Activated CD8-positive, alpha-beta memory T cell treated with anti-CD3 and anti-CD28 coated beads, Interleukin-2, amount 10 ng/mL, durations not matched to agents 7 days and 5 days (primary cell): ENCODE results near the gene RNASE7. TPM values are rescaled to one million over a fixed set of nuclear protein-coding genes. Genes with fewer than 3 reads are reported as not detected.

Experiments
- ATAC-seq: fragments of 150-1000 bp; cut with Tn5 transposase; one replicate; pipeline ENCODE4 v1.10.0; 2021; ENCODE audit warnings: moderate library complexity
- CTCF ChIA-PET: fragments of 350-600 bp; sonication (Branson Sonifier 250); formaldehyde crosslinking; loops from one replicate; lab custom pipeline; 2021; ENCODE audit warnings: antibody characterized with exemption; lab: Charles Lee
- DNase-seq: peaks from one replicate; pipeline ENCODE4 v3.0.0-alpha.2; 2020
- H3K27ac Mint-ChIP-seq: one replicate; pipeline ENCODE4 v1.8.0; 2021; ENCODE audit warnings: mild to moderate bottlenecking, mixed read lengths
- H3K27me3 Mint-ChIP-seq: one replicate; pipeline ENCODE4 v1.8.0; 2021; ENCODE audit warnings: mixed read lengths
- H3K36me3 Mint-ChIP-seq: one replicate; pipeline ENCODE4 v1.8.0; 2021; ENCODE audit warnings: mild to moderate bottlenecking, mixed read lengths
- H3K4me1 Mint-ChIP-seq: one replicate; pipeline ENCODE4 v1.8.0; 2021; ENCODE audit warnings: mixed read lengths
- H3K4me3 Mint-ChIP-seq: one replicate; pipeline ENCODE4 v1.8.0; 2021; ENCODE audit warnings: mild to moderate bottlenecking, moderate library complexity, mixed read lengths
- H3K9me3 Mint-ChIP-seq: one replicate; pipeline ENCODE4 v1.8.0; 2022; ENCODE audit warnings: low read depth, mixed read lengths
- total RNA-seq, 2 experiments: library from RNA; stranded (reverse); gene quantifications; one replicate each; pipeline ENCODE4 v1.2.3, GENCODE V29; 2021

The RNASE7 gene
- total RNA-seq, 2 experiments from 2014 or later = not detected

DNA sequence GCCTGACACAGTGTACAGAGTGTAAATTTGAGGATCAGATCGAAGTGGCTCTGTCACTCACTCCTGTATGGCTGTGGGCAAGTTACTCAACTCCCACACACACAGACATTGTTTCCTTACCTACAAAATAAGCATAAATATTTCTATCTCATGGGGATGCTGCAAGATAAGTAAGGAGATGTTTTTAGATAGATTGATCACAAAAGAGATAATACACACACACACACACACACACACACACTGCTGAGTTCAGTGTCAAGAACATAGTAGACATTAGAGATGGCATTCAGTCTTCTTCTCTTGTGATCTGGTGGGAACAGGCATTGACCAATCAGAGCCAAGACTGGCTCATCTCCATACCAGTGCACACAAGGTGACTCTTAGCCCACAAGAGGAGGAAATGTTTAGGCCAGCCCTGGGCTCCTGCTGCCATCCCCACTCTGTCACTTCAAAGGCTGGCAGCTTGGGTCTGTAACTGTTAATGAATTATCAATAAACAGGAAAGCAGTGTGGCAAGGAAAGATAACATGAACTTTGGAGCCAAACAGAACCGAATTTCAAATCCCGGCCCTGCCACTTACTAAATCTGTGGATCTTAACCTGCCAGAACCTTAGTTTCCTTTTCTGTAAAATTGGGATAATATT, 12.1 kb downstream of the RNASE7 start:
- CTCF ChIA-PET = interaction anchor here (0.8 to 1.5 kb wide), 3 partner anchors 14 to 50 kb away, joined by 3 to 5 read pairs (median 4); no protein-coding TSS in a partner anchor
- Mint-ChIP-seq H3K36me3 (no peaks in the 10 kb centered on the region), H3K4me1 (peaks cover 12% of the 10 kb centered on the region), H3K27ac (no peak overlapping the region), H3K9me3 (no peaks in the 10 kb centered on the region), H3K27me3 (peaks cover 3% of the 10 kb centered on the region), H3K4me3 (no peak overlapping the region)
- ATAC-seq = no peak
- DNase-seq = no peak

DNA sequence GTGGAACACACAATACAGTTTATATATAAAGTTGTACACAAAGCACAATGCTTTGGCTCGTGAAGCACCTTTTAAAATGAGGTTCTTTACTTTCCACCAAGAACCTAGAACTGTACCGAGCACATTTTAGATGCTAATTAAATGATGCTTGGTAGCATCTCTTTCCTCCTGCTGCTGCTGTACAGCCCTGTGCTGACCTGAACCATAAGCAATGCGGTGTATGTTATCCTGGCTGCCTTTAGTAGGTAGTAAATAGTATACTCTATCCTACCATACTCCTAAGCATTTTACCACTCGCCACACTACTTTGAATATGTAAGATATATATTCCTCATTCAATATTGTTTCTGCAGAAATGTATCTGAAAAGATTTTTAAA, 12.6 kb downstream of the RNASE7 start:
- peaks cover 10% of the 10 kb centered on the region for H3K4me1 Mint-ChIP-seq
- no peak overlapping the region for H3K27ac Mint-ChIP-seq
- peaks cover 4% of the 10 kb centered on the region for H3K27me3 Mint-ChIP-seq
- H3K9me3 Mint-ChIP-seq = no peaks in the 10 kb centered on the region
- CTCF ChIA-PET = no interaction called here
- DNase-seq (no peak), ATAC-seq (no peak)
- no peak overlapping the region for H3K4me3 Mint-ChIP-seq
- no peaks in the 10 kb centered on the region for H3K36me3 Mint-ChIP-seq

DNA sequence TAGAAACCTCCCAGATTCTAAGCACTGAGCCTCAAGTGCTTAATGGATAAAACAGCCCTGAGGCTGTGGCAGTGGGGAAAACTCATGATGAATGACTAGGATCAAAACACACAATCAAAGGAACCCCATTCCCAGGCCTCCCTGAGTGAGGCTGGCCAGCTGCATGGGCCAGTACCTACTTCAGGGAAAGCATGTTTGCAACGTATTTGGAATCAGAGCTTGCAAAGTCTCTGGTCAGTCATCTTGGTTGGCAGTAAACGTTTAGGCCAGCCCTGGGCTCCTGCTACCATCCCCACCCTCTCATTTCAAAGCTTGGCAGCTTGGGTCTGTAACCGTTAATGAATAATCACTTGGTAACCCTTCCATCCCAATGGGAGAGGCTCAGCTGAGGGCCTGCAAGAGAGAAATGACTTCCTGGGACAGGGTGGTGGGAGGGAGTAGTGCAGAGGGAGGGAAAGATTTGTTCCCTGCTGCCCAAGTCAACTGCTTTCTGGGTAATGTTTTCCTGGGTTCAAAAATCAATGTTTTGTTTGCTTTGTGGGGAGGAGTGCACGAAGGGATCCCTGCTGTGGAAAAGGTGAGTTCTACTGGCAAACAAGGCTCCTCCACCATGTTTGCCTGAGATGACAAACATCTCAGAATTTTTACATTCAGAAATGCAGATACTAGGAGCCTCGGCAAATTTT, 13.4 kb downstream of the RNASE7 start:
- DNase-seq (no peak), ATAC-seq (no peak)
- H3K4me3 Mint-ChIP-seq = no peak overlapping the region
- H3K9me3 Mint-ChIP-seq = no peaks in the 10 kb centered on the region
- H3K27ac Mint-ChIP-seq = no peak overlapping the region
- no peaks in the 10 kb centered on the region for H3K36me3 Mint-ChIP-seq
- peaks cover 9% of the 10 kb centered on the region for H3K27me3 Mint-ChIP-seq
- CTCF ChIA-PET = interaction anchor here (1.0 to 1.2 kb wide), 2 partner anchors 8 to 41 kb away, joined by 4 to 6 read pairs; no protein-coding TSS in a partner anchor
- H3K4me1 Mint-ChIP-seq = peaks cover 10% of the 10 kb centered on the region

DNA sequence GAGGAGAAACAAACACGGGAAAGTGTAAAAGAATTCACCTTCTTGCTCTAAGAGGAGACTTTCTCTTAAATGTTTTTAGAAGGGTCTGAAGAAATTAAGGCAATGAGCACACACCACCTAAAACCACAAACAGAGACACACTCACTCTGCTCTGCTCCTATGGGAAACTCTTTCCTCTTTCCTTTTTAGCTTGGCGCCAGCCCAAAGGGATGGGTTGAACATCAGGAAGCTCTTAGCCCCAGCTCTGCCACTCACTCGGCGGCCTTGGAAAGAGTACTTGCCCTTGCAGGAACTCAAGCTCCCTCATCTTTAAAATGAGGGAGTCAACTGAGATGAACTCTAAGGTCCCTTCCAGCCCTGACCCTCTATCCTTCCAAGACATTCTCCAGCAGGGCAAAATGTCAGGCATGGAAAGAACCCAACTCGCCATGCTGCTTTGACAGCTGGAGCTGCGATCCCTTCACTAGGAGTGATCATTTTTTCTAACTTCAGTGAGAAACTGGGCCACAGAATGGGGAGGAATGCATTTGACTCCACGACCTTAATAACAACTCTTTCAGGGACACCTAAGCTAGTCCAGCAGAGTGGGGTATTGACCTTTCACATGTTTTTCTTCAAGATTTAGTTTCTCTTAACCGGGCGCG, 14.5 kb downstream of the RNASE7 start:
- Mint-ChIP-seq H3K27me3 (peaks cover 18% of the 10 kb centered on the region), H3K4me1 (peaks cover 10% of the 10 kb centered on the region), H3K36me3 (no peaks in the 10 kb centered on the region), H3K4me3 (no peak overlapping the region), H3K27ac (no peak overlapping the region), H3K9me3 (no peaks in the 10 kb centered on the region)
- CTCF ChIA-PET = interaction anchor here (0.9 to 3.2 kb wide), 6 partner anchors 9 to 48 kb away, joined by 3 to 8 read pairs (median 5); no protein-coding TSS in a partner anchor
- DNase-seq (no peak), ATAC-seq (no peak)

DNA sequence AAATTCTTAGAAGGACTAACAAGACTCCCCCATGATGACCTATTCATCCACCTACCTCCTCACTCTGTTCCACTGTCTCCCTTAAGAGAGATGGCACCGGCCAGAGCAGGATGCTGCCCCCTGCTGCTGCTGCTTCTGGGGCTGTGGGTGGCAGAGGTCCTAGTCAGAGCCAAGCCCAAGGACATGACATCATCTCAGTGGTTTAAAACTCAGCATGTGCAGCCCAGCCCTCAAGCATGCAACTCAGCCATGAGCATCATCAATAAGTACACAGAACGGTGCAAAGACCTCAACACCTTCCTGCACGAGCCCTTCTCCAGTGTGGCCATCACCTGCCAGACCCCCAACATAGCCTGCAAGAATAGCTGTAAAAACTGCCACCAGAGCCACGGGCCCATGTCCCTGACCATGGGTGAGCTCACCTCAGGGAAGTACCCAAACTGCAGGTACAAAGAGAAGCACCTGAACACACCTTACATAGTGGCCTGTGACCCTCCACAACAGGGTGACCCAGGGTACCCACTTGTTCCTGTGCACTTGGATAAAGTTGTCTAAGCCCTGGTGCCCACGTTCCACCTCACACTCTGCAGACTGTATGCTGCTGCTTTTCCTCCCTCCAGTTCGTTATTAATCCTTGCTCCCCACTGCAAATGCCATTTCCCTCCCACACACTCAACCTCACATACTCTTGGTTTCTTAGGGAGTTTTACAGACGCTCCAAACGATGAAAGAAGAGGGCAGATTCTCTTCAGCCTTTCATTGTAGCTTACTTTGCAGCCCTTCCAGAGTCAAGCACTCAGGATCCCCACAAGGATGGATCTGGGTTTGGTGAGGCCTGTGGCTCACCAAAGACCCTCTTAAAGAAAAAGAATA, 15.9 kb downstream of the RNASE7 start, which contains the start of gene RNASE8:
RNASE8 (plus strand) TSS at position 20 of the 873 bp plus-strand sequence; CDS start at position 91, 71 bp downstream.
- H3K36me3 Mint-ChIP-seq = no peaks in the 10 kb centered on the region
- H3K4me3 Mint-ChIP-seq = no peak within 1 kb of the TSS
- H3K9me3 Mint-ChIP-seq = no peaks in the 10 kb centered on the region
- H3K4me1 Mint-ChIP-seq = peaks cover 10% of the 10 kb centered on the region
- DNase-seq (no peak), ATAC-seq (peak; percentile 39)
- peaks cover 27% of the 10 kb centered on the region for H3K27me3 Mint-ChIP-seq
- CTCF ChIA-PET = interaction anchor here (1.7 to 3.2 kb wide), 3 partner anchors 34 to 47 kb away, joined by 6 to 8 read pairs (median 6); no protein-coding TSS in a partner anchor
- H3K27ac Mint-ChIP-seq = no peak within 1 kb of the TSS

DNA sequence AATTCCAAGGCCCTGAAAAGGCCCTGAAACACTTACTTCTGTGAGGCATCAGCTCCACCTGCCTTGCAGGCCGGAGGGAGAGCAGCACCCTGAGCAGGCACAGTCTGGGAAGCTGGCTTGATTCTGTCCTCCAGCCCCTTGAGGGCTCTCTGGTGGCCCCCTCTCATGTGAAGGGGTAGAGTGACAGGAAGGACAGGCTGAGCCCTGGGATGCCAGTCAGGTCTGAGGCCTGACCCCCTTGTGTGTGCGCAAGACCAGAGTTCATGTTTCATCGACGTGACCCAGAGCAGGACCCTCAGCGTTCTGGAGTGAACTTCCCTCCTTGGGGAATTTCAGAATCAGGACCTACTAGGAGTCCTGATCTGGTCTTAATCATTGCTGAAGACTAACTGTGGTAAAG, 16.7 kb downstream of the RNASE7 start:
- H3K4me3 Mint-ChIP-seq = no peak overlapping the region
- peaks cover 36% of the 10 kb centered on the region for H3K27me3 Mint-ChIP-seq
- no peak overlapping the region for H3K27ac Mint-ChIP-seq
- H3K4me1 Mint-ChIP-seq = peaks cover 9% of the 10 kb centered on the region
- DNase-seq (no peak), ATAC-seq (no peak)
- CTCF ChIA-PET = interaction anchor here (2.2 to 3.2 kb wide), 2 partner anchors 34 to 46 kb away, joined by 6 to 8 read pairs; no protein-coding TSS in a partner anchor
- H3K9me3 Mint-ChIP-seq = no peaks in the 10 kb centered on the region
- no peaks in the 10 kb centered on the region for H3K36me3 Mint-ChIP-seq

DNA sequence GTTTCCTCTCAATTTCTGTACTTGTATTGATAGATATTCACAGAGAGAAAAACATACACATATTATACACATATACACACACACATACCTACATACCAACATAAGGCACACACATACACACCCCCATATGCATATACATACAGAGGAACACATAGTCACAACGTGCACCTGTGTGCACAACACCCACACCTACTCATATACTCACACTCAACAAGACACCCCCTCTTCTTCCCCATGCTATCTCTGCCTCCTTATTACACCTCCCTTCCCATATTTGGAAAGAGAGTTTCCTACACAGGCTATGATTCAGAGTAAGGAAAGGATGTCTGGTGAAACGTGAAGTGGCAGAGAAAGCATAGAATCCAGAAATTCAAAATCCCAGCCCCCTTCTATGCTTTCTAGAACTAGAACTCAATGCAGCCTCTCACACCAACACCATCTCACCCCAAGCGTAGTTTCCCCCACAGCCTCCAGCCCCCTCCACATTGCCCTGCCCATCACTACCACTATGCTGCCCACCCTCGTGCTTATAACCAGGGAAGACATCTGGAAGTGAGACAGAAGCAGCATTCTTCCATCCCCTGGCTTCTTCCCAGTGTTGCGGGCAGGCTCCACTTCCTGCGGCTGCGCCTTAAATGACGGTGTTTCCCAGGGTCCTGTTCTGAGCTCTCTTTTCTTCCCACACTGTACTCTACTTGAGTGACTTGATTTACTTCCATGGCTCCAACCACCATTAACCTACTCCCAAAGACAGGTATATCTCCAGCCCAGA, 17.9 kb downstream of the RNASE7 start:
- Mint-ChIP-seq H3K27me3 (peaks cover 44% of the 10 kb centered on the region), H3K9me3 (no peaks in the 10 kb centered on the region), H3K4me3 (no peak overlapping the region), H3K4me1 (peaks cover 5% of the 10 kb centered on the region), H3K36me3 (no peaks in the 10 kb centered on the region), H3K27ac (no peak overlapping the region)
- DNase-seq = no peak
- no peak for ATAC-seq
- CTCF ChIA-PET = interaction anchor here (1.0 to 3.2 kb wide), 3 partner anchors 32 to 45 kb away, joined by 3 to 8 read pairs (median 5); no protein-coding TSS in a partner anchor

DNA sequence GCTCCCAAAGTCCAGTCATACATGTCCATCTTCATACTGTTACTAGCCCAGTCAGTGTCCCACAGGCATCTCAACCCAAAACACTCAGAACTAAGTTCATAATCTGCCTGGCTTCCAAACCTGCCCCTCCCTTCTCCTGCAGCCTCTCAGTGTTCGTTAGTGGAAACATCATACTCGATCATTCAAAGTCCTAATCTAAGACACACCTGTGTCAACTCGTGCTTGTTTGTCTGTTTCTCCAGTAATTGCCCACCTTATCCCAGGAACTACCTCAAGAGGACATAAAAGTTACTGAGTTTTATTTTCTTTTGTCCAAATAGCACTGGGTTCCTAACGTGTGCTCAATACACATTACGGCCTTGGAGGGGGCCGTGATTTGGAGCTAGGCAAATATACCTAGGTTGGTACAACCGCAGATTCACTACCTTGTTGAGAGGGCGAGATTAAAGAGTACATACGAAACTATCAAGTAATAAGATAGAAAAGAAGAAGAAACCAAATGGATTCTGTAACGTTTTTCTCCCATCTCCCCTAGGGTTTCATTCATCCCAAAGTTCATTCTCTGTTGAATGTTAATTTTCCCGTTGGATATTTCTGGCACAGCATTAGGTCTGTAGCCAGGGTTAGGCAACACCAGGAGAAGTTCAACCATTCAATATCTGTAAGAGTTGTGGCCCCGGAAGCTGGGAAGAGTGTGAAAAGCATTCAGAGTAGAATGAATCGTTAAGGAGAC, 18.6 kb downstream of the RNASE7 start:
- H3K4me3 Mint-ChIP-seq = no peak overlapping the region
- CTCF ChIA-PET = interaction anchor here (0.6 to 1.1 kb wide), 4 partner anchors 29 to 46 kb away, joined by 3 to 5 read pairs (median 3); no protein-coding TSS in a partner anchor
- peaks cover 5% of the 10 kb centered on the region for H3K4me1 Mint-ChIP-seq
- H3K27ac Mint-ChIP-seq = no peak overlapping the region
- peaks cover 52% of the 10 kb centered on the region for H3K27me3 Mint-ChIP-seq
- no peak for ATAC-seq
- DNase-seq = no peak
- H3K36me3 Mint-ChIP-seq = no peaks in the 10 kb centered on the region
- no peaks in the 10 kb centered on the region for H3K9me3 Mint-ChIP-seq

DNA sequence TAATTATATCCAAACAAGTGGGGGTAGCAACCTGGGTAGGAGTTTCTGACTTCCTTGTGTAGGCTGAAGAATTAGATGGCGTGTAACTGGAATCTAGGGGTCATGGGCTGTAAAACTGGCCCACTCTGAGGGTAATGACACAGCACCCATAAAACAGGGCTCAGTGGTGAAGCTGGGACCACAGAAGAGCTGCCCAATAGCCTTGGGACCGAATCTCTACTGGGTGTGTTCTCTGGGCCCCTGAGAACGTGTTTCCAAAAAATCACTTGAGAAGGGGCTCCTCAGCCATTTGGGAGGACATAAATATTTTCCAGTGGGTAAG, 19.1 kb downstream of the RNASE7 start:
- H3K9me3 Mint-ChIP-seq = no peaks in the 10 kb centered on the region
- H3K36me3 Mint-ChIP-seq = no peaks in the 10 kb centered on the region
- DNase-seq (no peak), ATAC-seq (no peak)
- peaks cover 57% of the 10 kb centered on the region for H3K27me3 Mint-ChIP-seq
- peaks cover 5% of the 10 kb centered on the region for H3K4me1 Mint-ChIP-seq
- H3K4me3 Mint-ChIP-seq = no peak overlapping the region
- CTCF ChIA-PET = interaction anchor here (0.6 to 1.7 kb wide), 6 partner anchors 17 to 43 kb away, joined by 3 to 6 read pairs (median 3); no protein-coding TSS in a partner anchor
- H3K27ac Mint-ChIP-seq = no peak overlapping the region

DNA sequence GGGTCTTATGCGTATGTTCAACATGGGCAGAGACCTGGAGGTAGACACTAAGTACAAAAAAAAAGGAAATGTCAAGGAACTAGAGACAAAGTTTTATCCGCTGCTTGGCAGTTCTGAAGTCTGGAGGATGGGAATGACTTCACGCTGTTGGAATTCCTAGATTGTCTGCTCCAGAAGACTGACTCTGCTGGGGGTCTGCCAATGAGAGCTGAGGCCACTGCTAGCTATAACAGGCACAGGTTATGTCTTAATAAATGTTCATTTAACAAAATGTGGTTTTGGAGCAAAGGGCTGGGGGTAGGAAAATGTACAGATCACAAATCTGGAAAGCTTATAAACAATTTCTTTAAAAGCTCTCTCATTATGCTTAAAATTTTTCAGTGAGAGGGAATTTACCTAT, 21.3 kb downstream of the RNASE7 start:
- Mint-ChIP-seq H3K27me3 (peaks cover 76% of the 10 kb centered on the region), H3K36me3 (no peaks in the 10 kb centered on the region), H3K27ac (no peak overlapping the region), H3K4me3 (no peak overlapping the region), H3K4me1 (peaks cover 2% of the 10 kb centered on the region), H3K9me3 (no peaks in the 10 kb centered on the region)
- DNase-seq (no peak), ATAC-seq (no peak)
- CTCF ChIA-PET = interaction anchor here (0.7 to 1.5 kb wide), 3 partner anchors 36 to 48 kb away, joined by 3 to 4 read pairs (median 3); no protein-coding TSS in a partner anchor

DNA sequence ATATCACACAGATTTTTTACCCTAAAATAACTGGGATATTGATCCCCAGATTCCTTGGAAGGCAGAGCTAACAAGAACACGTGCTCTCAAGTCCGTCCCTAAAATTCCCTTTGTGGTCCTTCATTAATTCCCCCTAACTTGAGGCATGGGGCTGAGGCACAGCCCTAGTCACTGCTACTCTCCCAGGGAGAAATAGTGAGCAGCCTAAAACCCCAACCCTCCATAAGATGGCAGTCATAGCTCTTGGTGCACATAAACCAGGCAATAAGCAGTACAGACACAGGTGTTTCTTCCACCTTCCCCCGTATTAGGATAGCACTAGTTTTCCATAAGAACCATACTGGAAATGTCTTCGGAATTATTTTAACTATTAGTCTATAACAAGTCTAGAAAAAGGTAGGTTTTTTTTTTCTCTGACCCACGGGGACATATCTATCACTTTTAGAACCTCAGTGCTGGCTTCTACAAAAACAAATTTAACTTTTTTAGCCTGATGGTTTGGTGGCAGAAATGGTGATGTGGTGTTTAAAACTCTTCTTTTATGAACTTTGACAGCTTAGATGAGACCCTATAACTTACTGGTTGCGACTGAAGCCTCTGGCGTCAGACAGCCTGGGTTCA, 24.8 kb downstream of the RNASE7 start:
- H3K9me3 Mint-ChIP-seq = no peaks in the 10 kb centered on the region
- no peak for ATAC-seq
- H3K27me3 Mint-ChIP-seq = peaks cover 90% of the 10 kb centered on the region
- CTCF ChIA-PET = interaction anchor here (1.2 to 5.0 kb wide), 13 partner anchors 10 to 188 kb away, joined by 3 to 109 read pairs (median 12); partner anchors contain the start of gene TMEM253
- H3K36me3 Mint-ChIP-seq = no peaks in the 10 kb centered on the region
- H3K27ac Mint-ChIP-seq = no peak overlapping the region
- DNase-seq = no peak
- no peak overlapping the region for H3K4me3 Mint-ChIP-seq
- peaks cover 29% of the 10 kb centered on the region for H3K4me1 Mint-ChIP-seq
